CD14-positive monocyte (primary cell): Measurements from ENCODE around the gene BOD1. TPM values are rescaled to one million over a fixed set of nuclear protein-coding genes. Genes with fewer than 3 reads are reported as not detected.

Experiments used
- DNase-seq, 3 donors: peaks; one replicate each; pipeline ENCODE4 v3.0.0-alpha.2; 2011 to 2022
- H2AFZ ChIP-seq: 2 replicates; pipeline ENCODE4 v1.6.0; 2012; ENCODE audit warnings: mild to moderate bottlenecking, low read depth, low read length, inconsistent platforms; ENCODE audit not compliant: insufficient read depth, poor library complexity, severe bottlenecking
- H3K27ac ChIP-seq, 2 donors: 1 replicate in 1 of 2; 2 replicates in 1 of 2; pipeline ENCODE4 v1.5.1; 2012 to 2013; ENCODE audit warnings: low read length in 2 of 2, control low read depth in 1 of 2, inconsistent platforms in 1 of 2, low read depth in 1 of 2, mild to moderate bottlenecking in 1 of 2
- H3K27me3 ChIP-seq, 2 donors: one replicate each; pipeline versions ENCODE4 v1.6.0 to v1.6.1; 2011 to 2013; ENCODE audit warnings: low read length in 2 of 2; ENCODE audit not compliant: control insufficient read depth in 2 of 2, insufficient read depth in 2 of 2
- H3K36me3 ChIP-seq, 2 donors: replicated peaks in 1 of 2; 1 replicate in 1 of 2; 2 replicates in 1 of 2; pipeline versions ENCODE4 v1.5.1 to v1.6.1; 2012 to 2013; ENCODE audit warnings: low read length in 2 of 2, control low read depth in 1 of 2, inconsistent platforms in 1 of 2, mild to moderate bottlenecking in 1 of 2; ENCODE audit not compliant: insufficient read depth in 2 of 2, control insufficient read depth in 1 of 2
- H3K4me1 ChIP-seq, 2 donors: 1 replicate in 1 of 2; 2 replicates in 1 of 2; pipeline versions ENCODE4 v1.5.1 to v1.6.1; 2012 to 2013; ENCODE audit warnings: low read length in 2 of 2, control low read depth in 1 of 2, inconsistent platforms in 1 of 2, mild to moderate bottlenecking in 1 of 2, moderate library complexity in 1 of 2; ENCODE audit not compliant: insufficient read depth in 2 of 2, control insufficient read depth in 1 of 2
- H3K4me2 ChIP-seq: replicated peaks from 2 replicates; pipeline ENCODE3; 2012; ENCODE audit warnings: low read length, moderate library complexity, mild to moderate bottlenecking; ENCODE audit not compliant: poor library complexity, severe bottlenecking; ENCODE audit errors: extremely low read depth
- H3K4me3 ChIP-seq, 3 experiments: fragments of 200-600 bp in 1 of 3; sonication (generic) in 1 of 3; replicated peaks in 1 of 3; 1 replicate in 2 of 3; 2 replicates in 1 of 3; pipeline ENCODE4 v1.5.1; 2011 to 2013; ENCODE audit warnings: low read length in 3 of 3, mild to moderate bottlenecking in 3 of 3, control low read depth in 2 of 3, low read depth in 2 of 3, inconsistent platforms in 1 of 3, moderate library complexity in 1 of 3
- H3K79me2 ChIP-seq: 2 replicates; pipeline ENCODE4 v1.6.0; 2012; ENCODE audit warnings: mild to moderate bottlenecking, control low read depth, inconsistent platforms, low read length, moderate library complexity; ENCODE audit not compliant: insufficient read depth
- H3K9ac ChIP-seq: 2 replicates; pipeline ENCODE4 v1.6.0; 2017; ENCODE audit warnings: low read length, mild to moderate bottlenecking; ENCODE audit not compliant: insufficient read depth, poor library complexity, severe bottlenecking
- H3K9me3 ChIP-seq, 2 donors: replicated peaks in 1 of 2; 1 replicate in 1 of 2; 2 replicates in 1 of 2; pipeline versions ENCODE4 v1.5.1 to v1.6.1; 2012 to 2013; ENCODE audit warnings: low read length in 2 of 2, control low read depth in 1 of 2; ENCODE audit not compliant: control insufficient read depth in 1 of 2, insufficient read depth in 1 of 2
- H4K20me1 ChIP-seq: 2 replicates; pipeline ENCODE4 v1.6.0; 2012; ENCODE audit warnings: mild to moderate bottlenecking, low read length, control low read depth, moderate library complexity; ENCODE audit not compliant: insufficient read depth
- H3K27ac Mint-ChIP-seq, 7 donors: one replicate each; pipeline ENCODE4 v1.8.0; 2020; ENCODE audit warnings: mild to moderate bottlenecking in 7 of 7, mixed read lengths in 7 of 7, moderate library complexity in 6 of 7, inconsistent platforms in 2 of 7
- H3K27me3 Mint-ChIP-seq, 3 donors: one replicate each; pipeline ENCODE4 v1.8.0; 2021 to 2022; ENCODE audit warnings: low read depth in 3 of 3, mild to moderate bottlenecking in 3 of 3, mixed read lengths in 3 of 3, moderate library complexity in 3 of 3, inconsistent platforms in 1 of 3
- H3K36me3 Mint-ChIP-seq, 2 donors: one replicate each; pipeline ENCODE4 v1.8.0; 2020; ENCODE audit warnings: mixed read lengths in 2 of 2, inconsistent platforms in 1 of 2, mild to moderate bottlenecking in 1 of 2
- H3K4me1 Mint-ChIP-seq: one replicate; pipeline ENCODE4 v1.8.0; 2020; ENCODE audit warnings: mild to moderate bottlenecking, mixed read lengths
- H3K4me3 Mint-ChIP-seq, 2 donors: one replicate each; pipeline ENCODE4 v1.8.0; 2020; ENCODE audit warnings: mild to moderate bottlenecking in 2 of 2, mixed read lengths in 2 of 2, moderate library complexity in 1 of 2
- H3K9me3 Mint-ChIP-seq, 7 donors: one replicate each; pipeline ENCODE4 v1.8.0; 2020 to 2022; ENCODE audit warnings: mixed read lengths in 7 of 7, mild to moderate bottlenecking in 6 of 7, moderate library complexity in 6 of 7, inconsistent platforms in 2 of 7
- CTCF ChIP-seq: fragments of 200-600 bp; IDR thresholded peaks from one replicate; pipeline ENCODE4 v1.8.0; 2022; ENCODE audit warnings: antibody characterized with exemption, mild to moderate bottlenecking
- WGBS: methylation state at CpG from one replicate; pipeline ENCODE4 v1.1.5; 2013; ENCODE audit warnings: missing lambda C conversion rate; ENCODE audit not compliant: insufficient coverage; 5-methylcytosine and 5-hydroxymethylcytosine counted together
- intact Hi-C, 2 donors: fragments of 100-400 bp; cut with micrococcal nuclease; formaldehyde crosslinking; loops; one replicate each; pipeline versions ENCODE4 v1.15.0 to v1.15.1; 2023
- polyA plus RNA-seq, 3 donors: library from polyadenylated mRNA; depleted of rRNA in 1 of 3; unstranded in 2 of 3; stranded (reverse) in 1 of 3; fragments of 300-500 nt in 2 of 3; fragments of >200 nt in 1 of 3; fragmentation: Illumina TruSeq in 2 of 3; gene quantifications; 1 replicate in 2 of 3; 2 replicates in 1 of 3; pipeline ENCODE4 v1.2.3, GENCODE V29; 2012 to 2021

The BOD1 gene
- polyA plus RNA-seq, 3 donors, result 4.5 to 11.3 (median 5.8) TPM

DNA sequence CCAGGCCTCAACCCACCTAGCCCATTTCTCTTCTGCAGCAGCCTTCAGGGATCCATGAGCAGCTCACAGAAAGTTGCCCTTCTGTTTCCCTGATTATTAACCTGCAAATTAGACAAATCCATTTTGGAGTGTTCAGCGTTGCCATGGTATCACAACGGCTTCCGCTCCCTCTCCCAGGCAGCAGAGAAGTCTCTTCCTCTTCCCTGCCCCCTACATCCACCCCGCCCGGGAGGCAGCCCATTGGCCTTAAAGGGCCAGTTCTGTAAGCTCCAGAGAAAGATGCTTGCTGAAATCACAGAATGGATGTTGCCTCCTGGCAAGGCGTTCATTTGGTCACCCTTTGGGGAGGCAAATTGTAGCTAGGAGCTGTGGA, 47.7 kb upstream of the BOD1 start:
- Histone ChIP-seq H3K27ac (peak overlapping the region in 1 of 2 donors; percentile 74), H3K9me3 (peaks cover 8 to 18% of the 10 kb centered on the region in 2 donors), H3K9ac (no peak overlapping the region), H3K79me2 (no peaks in the 10 kb centered on the region), H3K4me2 (peak overlapping the region; percentile 72), H4K20me1 (no peaks in the 10 kb centered on the region), H3K4me3 (peak overlapping the region in 1 of 3 experiments; percentile 66), H3K4me1 (peaks cover 13 to 16% of the 10 kb centered on the region in 2 donors), H3K36me3 (no peaks in the 10 kb centered on the region), H2AFZ (peak overlapping the region; percentile 30), H3K27me3 (no peaks in the 10 kb centered on the region)
- intact Hi-C loops, result no loop called here
- Mint-ChIP-seq H3K4me1 (peaks cover 16% of the 10 kb centered on the region), H3K4me3 (peak overlapping the region; percentile 61 to 88), H3K36me3 (peaks cover 3 to 4% of the 10 kb centered on the region in 2 donors), H3K27me3 (no peaks in the 10 kb centered on the region), H3K27ac (peak overlapping the region; percentile 69 to 88 (median 87)), H3K9me3 (peaks cover 6 to 16% (median 14%) of the 10 kb centered on the region in 7 donors)
- 8% methylated on average over 4 of the region's 6 CpGs for WGBS
- peak; percentile 50 to 72 (median 71) for DNase-seq
- no peak for TF ChIP-seq CTCF

DNA sequence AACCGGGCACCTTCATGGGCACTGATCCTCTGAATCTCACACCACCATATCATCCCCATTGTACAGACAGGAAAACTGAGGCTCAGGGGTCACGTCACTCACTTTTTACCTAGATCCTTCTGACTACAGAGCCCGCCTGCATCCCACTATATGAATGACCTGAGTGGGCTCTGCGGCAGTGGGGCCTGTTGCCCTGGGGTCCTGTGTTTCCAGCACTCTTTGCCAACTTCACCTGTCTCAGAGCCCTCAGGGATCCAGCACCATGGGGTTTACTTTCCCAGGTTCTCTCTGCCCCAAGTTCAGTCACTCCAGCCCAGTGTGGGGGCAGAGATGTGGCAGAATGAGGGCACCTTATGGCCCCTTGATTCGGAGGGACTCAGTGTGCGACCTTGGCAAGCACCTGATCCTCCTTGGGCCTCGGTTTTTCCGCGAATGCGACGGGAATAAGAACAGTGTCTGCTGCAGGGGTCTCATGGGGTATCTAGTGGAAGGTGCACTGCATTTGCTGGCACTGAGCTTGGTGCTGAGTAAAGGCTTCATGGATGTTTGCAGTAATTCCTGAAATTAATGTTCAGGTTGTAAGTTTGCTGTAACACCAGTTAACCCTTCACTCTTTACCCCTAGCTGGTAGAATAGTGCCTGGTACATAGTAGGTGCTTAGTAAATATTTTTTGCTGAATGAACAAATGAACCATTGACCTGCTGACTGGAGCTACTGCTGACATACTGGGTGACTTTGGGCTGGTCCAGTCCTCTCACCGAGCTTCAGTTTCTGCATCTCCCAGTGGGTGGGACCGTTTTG, 47.1 kb upstream of the BOD1 start:
- H3K4me3 Mint-ChIP-seq, result peak overlapping the region; percentile 61 to 88
- peaks cover 3 to 4% of the 10 kb centered on the region in 2 donors for H3K36me3 Mint-ChIP-seq
- H3K9me3 ChIP-seq, result peaks cover 10 to 15% of the 10 kb centered on the region in 2 donors
- peaks cover 16% of the 10 kb centered on the region for H3K4me1 Mint-ChIP-seq
- H2AFZ ChIP-seq, result peak overlapping the region; percentile 30
- peak overlapping the region in 1 of 3 experiments; percentile 66 for H3K4me3 ChIP-seq
- H3K4me1 ChIP-seq, result peaks cover 13 to 16% of the 10 kb centered on the region in 2 donors
- no peaks in the 10 kb centered on the region for H3K36me3 ChIP-seq
- intact Hi-C loops, result no loop called here
- peak overlapping the region; percentile 69 to 88 (median 87) for H3K27ac Mint-ChIP-seq
- H3K27me3 Mint-ChIP-seq, result no peaks in the 10 kb centered on the region
- no peaks in the 10 kb centered on the region for H3K27me3 ChIP-seq
- no peaks in the 10 kb centered on the region for H3K79me2 ChIP-seq
- peak overlapping the region; percentile 72 for H3K4me2 ChIP-seq
- 85% methylated on average over 9 of the region's 13 CpGs for WGBS
- H4K20me1 ChIP-seq, result no peaks in the 10 kb centered on the region
- H3K27ac ChIP-seq, result peak overlapping the region in 1 of 2 donors; percentile 74
- TF ChIP-seq CTCF, result no peak
- peaks cover 5 to 18% (median 13%) of the 10 kb centered on the region in 7 donors for H3K9me3 Mint-ChIP-seq
- no peak overlapping the region for H3K9ac ChIP-seq
- DNase-seq, result no peak
